HG03457 (cell line): ENCODE measurements around the gene SRP9.

Source experiments
- ATAC-seq: cut with Tn5 transposase; IDR thresholded peaks from one replicate; pipeline ENCODE4 v1.9.1; 2021; ENCODE audit warnings: moderate number of reproducible peaks; ENCODE audit not compliant: unreplicated experiment

The SRP9 gene

GRCh38 chr1:225777583-225778336, at the start of gene SRP9:
Gene SRP9, plus strand, starts transcription at chr1:225777826. Its CDS starts 115 bp downstream, at chr1:225777941.
- ATAC-seq, result peak; percentile 99

- ATAC-seq, result no peak
Measured at GRCh38 chr1:225731491-225731890, 46.1 kb upstream of the SRP9 start.

GRCh38 chr1:225733254-225733653, 44.4 kb upstream of the SRP9 start:
- no peak for ATAC-seq

GRCh38 chr1:225735252-225736149, 42.1 kb upstream of the SRP9 start:
- no peak for ATAC-seq

GRCh38 chr1:225736437-225737098, 41.1 kb upstream of the SRP9 start:
- ATAC-seq, result no peak

- no peak for ATAC-seq
Measured at GRCh38 chr1:225737161-225737560, 40.5 kb upstream of the SRP9 start.

GRCh38 chr1:225737866-225738265, 39.8 kb upstream of the SRP9 start:
- ATAC-seq, result no peak

GRCh38 chr1:225738763-225739162, 38.9 kb upstream of the SRP9 start:
- ATAC-seq, result no peak

- no peak for ATAC-seq
Measured at GRCh38 chr1:225739542-225740107, 38.0 kb upstream of the SRP9 start.

GRCh38 chr1:225744745-225745144, 32.9 kb upstream of the SRP9 start:
- no peak for ATAC-seq

- no peak for ATAC-seq
Measured at GRCh38 chr1:225745273-225745672, 32.4 kb upstream of the SRP9 start.

- ATAC-seq, result no peak
Measured at GRCh38 chr1:225746361-225747179, 31.1 kb upstream of the SRP9 start.

GRCh38 chr1:225747566-225747965, 30.1 kb upstream of the SRP9 start:
- no peak for ATAC-seq

GRCh38 chr1:225748529-225748928, 29.1 kb upstream of the SRP9 start:
- ATAC-seq, result no peak

GRCh38 chr1:225749706-225750105, 27.9 kb upstream of the SRP9 start:
- no peak for ATAC-seq

GRCh38 chr1:225750420-225750819, 27.2 kb upstream of the SRP9 start:
- ATAC-seq, result no peak

GRCh38 chr1:225750875-225751824, 26.5 kb upstream of the SRP9 start:
- ATAC-seq, result no peak

- ATAC-seq, result no peak
Measured at GRCh38 chr1:225752245-225752644, 25.4 kb upstream of the SRP9 start.

GRCh38 chr1:225754940-225755641, 22.5 kb upstream of the SRP9 start:
- ATAC-seq, result no peak
